ENCODE results near the gene IL10RA. TPM values are rescaled to one million over a fixed set of nuclear protein-coding genes. Genes with fewer than 3 reads are reported as not detected.

IL10RA gene
- total and polyA plus RNA-seq, 9 of the 15 experiments (the other 6 are each of a cell fraction or from before 2014, with no cell fraction given), result 0.17 to 17.3 (median 2.9) TPM

- TF ChIP-seq TCF3 (CRISPR knock-in tag; IDR thresholded peaks at IDR 0.05), result peak; percentile 50
- peak; percentile 76 for TF ChIP-seq ERF (CRISPR knock-in tag; IDR thresholded peaks at IDR 0.05)
- TF ChIP-seq ZBTB26 (CRISPR knock-in tag; IDR thresholded peaks at IDR 0.05), result peak; percentile 48; the same call in 1 of the 2 replicates
- TF ChIP-seq ARID3B (CRISPR knock-in tag; IDR thresholded peaks at IDR 0.05; ENCODE audit: borderline replicate concordance), result no peak
- no peak for TF ChIP-seq RREB1 (CRISPR knock-in tag; IDR thresholded peaks at IDR 0.05)
- TF ChIP-seq UBTF (IDR thresholded peaks at IDR 0.05; ENCODE audit: borderline replicate concordance in 1 of 2, low read depth in 2 of 2, low read length in 2 of 2), result 0 out of 4 replicates have a peak, but pooled peaks of 1 of the 2 experiments have one; percentile 23
- TF ChIP-seq RBM14 (IDR thresholded peaks at IDR 0.05; ENCODE audit: borderline replicate concordance, insufficient read depth, low read depth, low read length), result no peak
- TF ChIP-seq ZNF395 (CRISPR knock-in tag; IDR thresholded peaks at IDR 0.05), result peak; percentile 85
- TF ChIP-seq ZSCAN32 (CRISPR knock-in tag; IDR thresholded peaks at IDR 0.05), result peak; percentile 10; the same call in 1 of the 2 replicates
- TF ChIP-seq ZNF133 (CRISPR knock-in tag; IDR thresholded peaks at IDR 0.05), result 0 out of 2 replicates have a peak, but pooled peaks have one; percentile 78
- peak; percentile 66; the same call in 1 of the 2 replicates for TF ChIP-seq ZBTB12 (CRISPR knock-in tag; IDR thresholded peaks at IDR 0.05)
- TF ChIP-seq KAT8 (IDR thresholded peaks at IDR 0.05; ENCODE audit: low read depth), result 0 out of 2 replicates have a peak, but pooled peaks have one; percentile 9
Measured at GRCh38 chr11:118002010-118002540, 15.9 kb downstream of the IL10RA start (continued).
